H1 (cell line): Measurements from ENCODE around the gene GRID1. TPM values are rescaled to one million over a fixed set of nuclear protein-coding genes. Genes with fewer than 3 reads are reported as not detected.

Source experiments
- RFX5 ChIP-seq: IDR thresholded peaks from 2 replicates; pipeline ENCODE4 v1.6.1; 2011; ENCODE audit warnings: low read depth, low read length, improper control_type of control experiment, borderline replicate concordance
- SP1 ChIP-seq: IDR thresholded peaks from 2 replicates; pipeline ENCODE4 v1.6.1; 2011; ENCODE audit warnings: low read depth, low read length
- SP4 ChIP-seq: IDR thresholded peaks from 2 replicates; pipeline ENCODE4 v1.6.1; 2012; ENCODE audit warnings: low read length, inconsistent platforms
- SRF ChIP-seq: IDR thresholded peaks from 2 replicates; pipeline ENCODE4 v1.6.1; 2011; ENCODE audit warnings: mild to moderate bottlenecking, low read depth, low read length, moderate library complexity
- TBP ChIP-seq: IDR thresholded peaks from 2 replicates; pipeline ENCODE4 v1.6.1; 2011; ENCODE audit warnings: low read depth, low read length, improper control_type of control experiment
- YY1 ChIP-seq: IDR thresholded peaks from 2 replicates; pipeline ENCODE4 v1.6.1; 2011; ENCODE audit warnings: low read depth, mild to moderate bottlenecking, low read length
- polyA plus RNA-seq, 7 experiments: library from polyadenylated mRNA; depleted of rRNA in 3 of 7; stranded (reverse) in 5 of 7; unstranded in 2 of 7; fragments of >200 nt in 5 of 7; fragments of 200-250 nt in 2 of 7; gene quantifications; 1 replicate in 5 of 7; 2 replicates in 1 of 7; 4 replicates in 1 of 7; pipeline versions ENCODE4 v1.2.1 to v1.2.3, GENCODE V29; 2011 to 2013; ENCODE audit warnings: missing spikeins in 2 of 7, mixed read lengths in 2 of 7
- total RNA-seq: library from RNA; stranded (reverse); fragmentation: NEBNext Ultra II Directional; extraction: Animal tissue kit (Norgen Biotek cat#: 25700); gene quantifications from 2 replicates; pipeline ENCODE4 v1.2.1, GENCODE V29; 2021
- TF ChIP-seq, protein P1 (sequence below), 3 experiments: IDR thresholded peaks; 1 replicate in 2 of 3; 2 replicates in 1 of 3; pipeline versions ENCODE4 v1.5.1 to v1.6.1; 2011; ENCODE audit warnings: low read length in 3 of 3, mild to moderate bottlenecking in 3 of 3, inconsistent platforms in 2 of 3, low read depth in 1 of 3, moderate library complexity in 1 of 3; ENCODE audit not compliant: insufficient read depth in 1 of 3; ENCODE audit errors: control extremely low read depth in 1 of 3

GRID1 gene
- total and polyA plus RNA-seq, 2 of the 8 experiments (the other 6 are each of a cell fraction or from before 2014, with no cell fraction given) = 0.22 to 0.30 TPM

DNA sequence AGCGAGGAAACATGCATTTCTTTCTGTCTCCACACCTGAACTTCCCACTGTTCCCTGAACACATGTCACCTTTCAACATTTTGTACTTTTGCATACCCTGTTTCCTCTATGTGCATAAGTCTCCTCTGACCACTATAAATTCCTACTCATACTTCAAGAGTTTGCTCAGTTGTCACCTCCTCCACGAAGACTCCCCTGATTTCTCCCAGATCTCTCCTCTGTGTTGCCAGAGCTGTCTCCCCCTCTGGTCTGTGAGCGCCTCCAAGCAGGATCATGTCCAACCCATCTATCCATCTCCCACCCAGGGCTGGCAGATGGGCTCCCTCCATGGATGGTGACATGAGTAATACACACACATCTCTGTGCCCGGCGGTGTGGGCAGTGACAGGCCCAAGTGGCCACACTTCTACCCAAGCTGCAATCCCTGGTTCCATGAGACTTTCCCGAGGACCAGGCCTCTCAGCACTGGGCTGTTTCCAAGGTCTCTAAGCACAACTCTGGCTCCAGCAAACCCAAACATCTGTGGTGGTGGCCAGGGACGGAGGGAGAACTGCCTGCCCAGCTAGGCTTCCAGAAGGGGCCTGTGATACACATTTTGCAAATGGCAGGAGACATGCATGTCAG lies 135.9 kb downstream of the GRID1 start (continued):
- TF ChIP-seq SP1 (no peak), YY1 (no peak), SRF (no peak), TBP (no peak), SP4 (no peak), RFX5 (no peak)
- TF ChIP-seq, protein P1, sequence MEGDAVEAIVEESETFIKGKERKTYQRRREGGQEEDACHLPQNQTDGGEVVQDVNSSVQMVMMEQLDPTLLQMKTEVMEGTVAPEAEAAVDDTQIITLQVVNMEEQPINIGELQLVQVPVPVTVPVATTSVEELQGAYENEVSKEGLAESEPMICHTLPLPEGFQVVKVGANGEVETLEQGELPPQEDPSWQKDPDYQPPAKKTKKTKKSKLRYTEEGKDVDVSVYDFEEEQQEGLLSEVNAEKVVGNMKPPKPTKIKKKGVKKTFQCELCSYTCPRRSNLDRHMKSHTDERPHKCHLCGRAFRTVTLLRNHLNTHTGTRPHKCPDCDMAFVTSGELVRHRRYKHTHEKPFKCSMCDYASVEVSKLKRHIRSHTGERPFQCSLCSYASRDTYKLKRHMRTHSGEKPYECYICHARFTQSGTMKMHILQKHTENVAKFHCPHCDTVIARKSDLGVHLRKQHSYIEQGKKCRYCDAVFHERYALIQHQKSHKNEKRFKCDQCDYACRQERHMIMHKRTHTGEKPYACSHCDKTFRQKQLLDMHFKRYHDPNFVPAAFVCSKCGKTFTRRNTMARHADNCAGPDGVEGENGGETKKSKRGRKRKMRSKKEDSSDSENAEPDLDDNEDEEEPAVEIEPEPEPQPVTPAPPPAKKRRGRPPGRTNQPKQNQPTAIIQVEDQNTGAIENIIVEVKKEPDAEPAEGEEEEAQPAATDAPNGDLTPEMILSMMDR (IDR thresholded peaks at IDR 0.05; ENCODE audit: control extremely low read depth in 1 of 3, insufficient read depth in 1 of 3, low read depth in 1 of 3, low read length in 3 of 3) = no peak
